HUES6 (cell line): ENCODE results near the gene NME3.

Experiments
- H3K27ac ChIP-seq: 2 replicates; pipeline ENCODE4 v1.7.0; 2013; ENCODE audit warnings: low read depth, mild to moderate bottlenecking, low read length, inconsistent platforms
- H3K27me3 ChIP-seq: 2 replicates; pipeline ENCODE4 v1.6.1; 2013; ENCODE audit warnings: low read length; ENCODE audit not compliant: control insufficient read depth, insufficient read depth
- H3K36me3 ChIP-seq: 2 replicates; pipeline ENCODE4 v1.6.1; 2013; ENCODE audit warnings: low read length; ENCODE audit not compliant: control insufficient read depth, insufficient read depth
- H3K4me1 ChIP-seq: 2 replicates; pipeline ENCODE4 v1.6.1; 2013; ENCODE audit warnings: low read length; ENCODE audit not compliant: control insufficient read depth, insufficient read depth
- H3K4me3 ChIP-seq: 2 replicates; pipeline ENCODE4 v1.5.1; 2013; ENCODE audit warnings: low read depth, low read length
- H3K9ac ChIP-seq: one replicate; pipeline ENCODE4 v1.6.1; 2013; ENCODE audit warnings: mild to moderate bottlenecking, low read length
- H3K9me3 ChIP-seq: 2 replicates; pipeline ENCODE4 v1.6.1; 2013; ENCODE audit warnings: low read depth, low read length; ENCODE audit not compliant: control insufficient read depth, insufficient read depth

The NME3 gene

GRCh38 chr16:1729026-1729425 is 42.3 kb downstream of the NME3 start:
- H3K4me1 ChIP-seq, result no peaks in the 10 kb centered on the region
- H3K9me3 ChIP-seq, result no peaks in the 10 kb centered on the region
- no peaks in the 10 kb centered on the region for H3K27me3 ChIP-seq
- H3K27ac ChIP-seq, result no peak overlapping the region
- no peak overlapping the region for H3K4me3 ChIP-seq
- no peak overlapping the region for H3K9ac ChIP-seq
- peaks cover 42% of the 10 kb centered on the region for H3K36me3 ChIP-seq

GRCh38 chr16:1727651-1728624 is 43.4 kb downstream of the NME3 start:
- H3K9me3 ChIP-seq, result no peaks in the 10 kb centered on the region
- H3K27ac ChIP-seq, result no peak overlapping the region
- H3K4me1 ChIP-seq, result no peaks in the 10 kb centered on the region
- H3K36me3 ChIP-seq, result peaks cover 32% of the 10 kb centered on the region
- no peak overlapping the region for H3K4me3 ChIP-seq
- H3K9ac ChIP-seq, result no peak overlapping the region
- H3K27me3 ChIP-seq, result no peaks in the 10 kb centered on the region

- Histone ChIP-seq H3K4me1 (no peaks in the 10 kb centered on the region), H3K27me3 (no peaks in the 10 kb centered on the region), H3K27ac (no peak overlapping the region), H3K9me3 (no peaks in the 10 kb centered on the region), H3K9ac (no peak overlapping the region), H3K4me3 (no peak overlapping the region), H3K36me3 (peaks cover 26% of the 10 kb centered on the region)
These were observed 44.5 kb downstream of the NME3 start for GRCh38 chr16:1726661-1727502.

GRCh38 chr16:1724491-1724890 is 46.9 kb downstream of the NME3 start:
- peaks cover 21% of the 10 kb centered on the region for H3K36me3 ChIP-seq
- no peaks in the 10 kb centered on the region for H3K9me3 ChIP-seq
- no peak overlapping the region for H3K4me3 ChIP-seq
- no peaks in the 10 kb centered on the region for H3K4me1 ChIP-seq
- no peaks in the 10 kb centered on the region for H3K27me3 ChIP-seq
- no peak overlapping the region for H3K27ac ChIP-seq
- H3K9ac ChIP-seq, result no peak overlapping the region

GRCh38 chr16:1723450-1724147 is 47.7 kb downstream of the NME3 start:
- Histone ChIP-seq H3K4me3 (no peak overlapping the region), H3K27ac (no peak overlapping the region), H3K9ac (no peak overlapping the region), H3K36me3 (peaks cover 14% of the 10 kb centered on the region), H3K27me3 (no peaks in the 10 kb centered on the region), H3K4me1 (no peaks in the 10 kb centered on the region), H3K9me3 (no peaks in the 10 kb centered on the region)

GRCh38 chr16:1721372-1721771 is 50.0 kb downstream of the NME3 start:
- no peaks in the 10 kb centered on the region for H3K9me3 ChIP-seq
- H3K27ac ChIP-seq, result no peak overlapping the region
- H3K4me1 ChIP-seq, result no peaks in the 10 kb centered on the region
- no peaks in the 10 kb centered on the region for H3K27me3 ChIP-seq
- no peak overlapping the region for H3K9ac ChIP-seq
- H3K36me3 ChIP-seq, result peaks cover 4% of the 10 kb centered on the region
- no peak overlapping the region for H3K4me3 ChIP-seq
